Muscle layer of duodenum (tissue), 2 donors: ENCODE results near the gene EXOC4.

ENCODE experiments used
- H3K27ac ChIP-seq: one replicate; pipeline ENCODE4 v1.7.0; 2013; ENCODE audit warnings: mild to moderate bottlenecking, low read length
- H3K27me3 ChIP-seq: one replicate; pipeline ENCODE4 v1.7.0; 2013; ENCODE audit warnings: low read depth, mild to moderate bottlenecking, control low read depth, low read length
- H3K36me3 ChIP-seq, 2 donors: one replicate each; pipeline ENCODE4 v1.7.0; 2013; ENCODE audit warnings: low read length in 2 of 2, control low read depth in 1 of 2, mild to moderate bottlenecking in 1 of 2; ENCODE audit not compliant: insufficient read depth in 2 of 2, control insufficient read depth in 1 of 2
- H3K4me1 ChIP-seq, 2 donors: one replicate each; pipeline ENCODE4 v1.7.0; 2013; ENCODE audit warnings: low read length in 2 of 2, mild to moderate bottlenecking in 2 of 2, control low read depth in 1 of 2, moderate library complexity in 1 of 2; ENCODE audit not compliant: insufficient read depth in 2 of 2, control insufficient read depth in 1 of 2
- H3K4me3 ChIP-seq, 2 donors: one replicate each; pipeline ENCODE4 v1.7.0; 2013; ENCODE audit warnings: low read length in 2 of 2, low read depth in 1 of 2, mild to moderate bottlenecking in 1 of 2
- H3K9me3 ChIP-seq, 2 donors: one replicate each; pipeline ENCODE4 v1.7.0; 2013; ENCODE audit warnings: low read length in 2 of 2, control low read depth in 1 of 2, mild to moderate bottlenecking in 1 of 2; ENCODE audit not compliant: control insufficient read depth in 1 of 2
- donor health status: healthy.

EXOC4 gene

DNA sequence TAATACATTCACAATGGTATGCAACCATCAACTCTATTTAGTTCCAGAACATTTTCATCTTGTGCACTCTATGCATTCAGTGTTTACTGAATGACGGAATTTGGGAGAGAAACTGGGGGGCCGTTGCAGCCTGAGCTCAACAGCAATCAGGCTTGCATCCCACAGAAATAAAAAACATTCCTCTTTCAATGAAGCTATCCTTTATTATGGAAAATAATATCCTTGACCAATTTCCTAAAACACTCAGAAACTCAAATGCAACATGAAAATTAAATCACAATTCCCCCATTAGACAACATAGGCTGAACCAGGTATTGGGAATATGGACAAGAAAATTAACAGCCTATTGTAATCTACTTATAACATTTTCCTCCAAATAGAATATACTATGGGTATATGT lies 6.3 kb upstream of the EXOC4 start:
- no peaks in the 10 kb centered on the region for H3K4me1 ChIP-seq
- no peaks in the 10 kb centered on the region for H3K27me3 ChIP-seq
- no peak overlapping the region for H3K27ac ChIP-seq
- H3K4me3 ChIP-seq, result no peak overlapping the region
- H3K36me3 ChIP-seq, result no peaks in the 10 kb centered on the region
- no peaks in the 10 kb centered on the region for H3K9me3 ChIP-seq

GRCh38 chr7:133248901-133249300 lies 4.0 kb upstream of the EXOC4 start:
- Histone ChIP-seq H3K4me3 (no peak overlapping the region), H3K36me3 (no peaks in the 10 kb centered on the region), H3K27me3 (no peaks in the 10 kb centered on the region), H3K9me3 (no peaks in the 10 kb centered on the region), H3K27ac (no peak overlapping the region), H3K4me1 (peaks cover 1 to 5% of the 10 kb centered on the region in 2 donors)

GRCh38 chr7:133252506-133252857 lies 396 bp upstream of the EXOC4 start:
- no peak overlapping the region for H3K27ac ChIP-seq
- no peaks in the 10 kb centered on the region for H3K36me3 ChIP-seq
- H3K27me3 ChIP-seq, result no peaks in the 10 kb centered on the region
- H3K4me3 ChIP-seq, result peak overlapping the region; percentile 22 to 90
- H3K9me3 ChIP-seq, result no peaks in the 10 kb centered on the region
- peaks cover 5 to 20% of the 10 kb centered on the region in 2 donors for H3K4me1 ChIP-seq

DNA sequence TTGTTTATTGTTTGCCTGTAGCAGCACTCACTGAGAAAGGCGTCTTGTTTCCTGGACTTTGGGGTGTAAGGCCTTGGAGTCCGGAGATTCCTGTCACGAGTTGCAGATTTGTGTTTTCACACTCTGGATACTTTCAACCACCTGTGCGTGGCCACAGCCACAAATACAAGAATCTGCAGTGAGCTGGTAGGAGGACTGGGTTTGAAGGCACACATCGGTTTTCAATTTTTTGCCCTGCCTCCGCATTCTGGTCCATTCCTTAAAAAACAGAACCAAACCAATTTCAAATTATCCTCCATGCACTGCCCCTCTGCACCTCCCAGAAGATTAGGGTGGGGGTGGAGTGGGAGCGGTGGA lies 619 bp downstream of the EXOC4 start:
- H3K27me3 ChIP-seq, result no peaks in the 10 kb centered on the region
- H3K36me3 ChIP-seq, result no peaks in the 10 kb centered on the region
- H3K27ac ChIP-seq, result peak overlapping the region; percentile 87
- H3K4me1 ChIP-seq, result peaks cover 5 to 20% of the 10 kb centered on the region in 2 donors
- peak overlapping the region; percentile 90 to 97 for H3K4me3 ChIP-seq
- no peaks in the 10 kb centered on the region for H3K9me3 ChIP-seq

DNA sequence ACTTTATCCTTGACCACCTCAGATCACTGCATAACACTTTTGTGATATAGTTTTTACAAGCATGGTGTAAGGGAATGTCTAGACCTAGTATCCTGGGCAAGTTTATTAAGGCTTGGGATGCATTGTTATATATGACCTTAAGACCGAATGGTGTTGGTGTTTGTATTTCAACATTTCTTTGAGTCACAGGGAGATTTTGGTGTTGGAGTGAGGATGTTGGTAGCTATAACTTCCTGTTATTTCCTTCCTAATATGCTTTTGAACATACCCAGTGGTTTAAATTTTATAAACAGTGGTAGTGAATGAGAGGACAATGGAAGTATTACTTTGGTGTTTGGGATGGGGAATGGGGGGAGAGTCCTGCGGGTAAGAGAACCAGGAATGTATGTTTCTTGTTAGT lies 2.6 kb downstream of the EXOC4 start:
- no peak overlapping the region for H3K4me3 ChIP-seq
- no peak overlapping the region for H3K27ac ChIP-seq
- H3K9me3 ChIP-seq, result no peaks in the 10 kb centered on the region
- no peaks in the 10 kb centered on the region for H3K36me3 ChIP-seq
- no peaks in the 10 kb centered on the region for H3K27me3 ChIP-seq
- H3K4me1 ChIP-seq, result peaks cover 5 to 20% of the 10 kb centered on the region in 2 donors

DNA sequence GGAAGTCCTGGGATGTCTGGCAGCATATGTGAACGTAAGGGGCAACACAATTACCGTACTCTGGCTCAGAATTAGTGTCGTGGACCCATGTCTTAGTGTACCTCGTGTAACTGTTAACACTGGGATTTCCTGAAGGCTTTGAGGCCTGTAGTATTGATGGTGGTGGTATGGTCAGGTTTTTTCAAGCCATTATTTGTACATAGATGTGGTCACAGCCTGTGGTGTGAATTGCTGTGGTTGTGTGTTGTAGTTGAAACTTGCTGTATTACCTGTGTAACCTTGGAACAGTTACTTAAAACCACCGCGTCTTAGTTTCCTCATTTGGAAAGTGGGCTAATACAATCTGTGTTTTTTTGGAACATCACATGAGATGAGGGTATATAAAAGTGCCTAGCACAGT lies 5.3 kb downstream of the EXOC4 start:
- Histone ChIP-seq H3K4me1 (peaks cover 5 to 20% of the 10 kb centered on the region in 2 donors), H3K27ac (no peak overlapping the region), H3K27me3 (no peaks in the 10 kb centered on the region), H3K9me3 (no peaks in the 10 kb centered on the region), H3K36me3 (no peaks in the 10 kb centered on the region), H3K4me3 (no peak overlapping the region)

DNA sequence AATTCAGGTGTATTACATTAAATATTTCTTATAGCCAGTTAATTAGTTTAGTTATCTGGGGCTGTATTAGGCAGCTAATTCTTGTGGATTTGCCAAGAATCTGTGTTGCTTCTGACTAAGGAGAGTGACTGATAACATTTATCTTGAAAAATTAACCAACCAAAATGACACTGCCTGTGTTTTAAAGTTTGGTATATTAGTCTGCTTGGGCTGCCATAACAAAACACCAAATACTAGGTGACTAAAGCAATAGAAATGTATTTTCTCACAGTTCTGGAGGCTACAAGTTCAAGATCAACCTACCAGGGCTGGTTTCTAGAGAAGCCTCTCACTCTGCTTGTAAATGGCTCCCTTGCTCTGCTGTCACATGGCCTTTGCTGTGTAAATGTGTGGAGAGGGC lies 12.9 kb downstream of the EXOC4 start:
- Histone ChIP-seq H3K27me3 (no peaks in the 10 kb centered on the region), H3K4me3 (no peak overlapping the region), H3K27ac (no peak overlapping the region), H3K9me3 (no peaks in the 10 kb centered on the region), H3K4me1 (no peaks in the 10 kb centered on the region), H3K36me3 (no peaks in the 10 kb centered on the region)

DNA sequence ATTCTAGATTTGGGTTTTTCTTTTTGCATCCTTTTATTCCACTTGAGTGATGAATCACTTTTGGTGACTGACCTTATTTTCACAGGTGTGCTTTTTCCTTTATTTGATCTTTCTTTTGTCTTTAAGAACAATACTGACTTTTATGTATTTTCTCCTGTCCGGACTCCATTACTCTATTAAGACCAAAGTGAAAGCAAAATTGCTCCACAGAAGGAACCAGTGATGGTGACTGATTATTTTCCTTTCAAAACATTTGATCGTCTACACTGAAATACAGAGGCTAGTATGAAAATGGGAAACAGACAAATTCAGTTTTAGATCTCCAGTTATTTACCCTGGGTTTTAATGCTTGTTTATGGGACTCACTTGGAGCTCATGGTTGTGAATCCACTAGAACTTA lies 15.5 kb downstream of the EXOC4 start:
- Histone ChIP-seq H3K36me3 (no peaks in the 10 kb centered on the region), H3K4me3 (peak overlapping the region in 1 of 2 donors; percentile 18), H3K9me3 (no peaks in the 10 kb centered on the region), H3K27me3 (no peaks in the 10 kb centered on the region), H3K27ac (no peak overlapping the region), H3K4me1 (no peaks in the 10 kb centered on the region)

DNA sequence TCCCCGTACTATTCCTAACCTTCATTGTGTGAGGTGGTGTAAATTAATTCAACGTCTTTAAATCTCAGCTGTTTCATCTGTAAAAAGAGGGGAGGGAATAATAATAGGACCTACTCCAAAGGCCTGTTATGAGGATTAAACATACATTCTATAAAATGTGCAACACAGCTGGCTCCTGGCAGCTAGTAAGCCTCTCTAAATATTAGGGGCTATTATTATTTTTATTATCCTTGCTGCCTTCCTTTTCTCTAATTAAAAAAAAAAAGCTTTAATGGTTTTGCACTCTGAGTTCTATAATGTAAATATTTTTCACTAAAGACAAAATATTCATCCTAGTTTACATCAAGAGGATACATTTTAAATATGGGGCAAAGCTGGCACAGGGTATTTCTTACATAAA lies 19.5 kb downstream of the EXOC4 start:
- Histone ChIP-seq H3K27me3 (no peaks in the 10 kb centered on the region), H3K36me3 (peaks cover 4 to 17% of the 10 kb centered on the region in 2 donors), H3K4me1 (no peaks in the 10 kb centered on the region), H3K4me3 (no peak overlapping the region), H3K9me3 (no peaks in the 10 kb centered on the region), H3K27ac (no peak overlapping the region)

GRCh38 chr7:133273227-133273626 lies 20.3 kb downstream of the EXOC4 start:
- no peaks in the 10 kb centered on the region for H3K27me3 ChIP-seq
- H3K4me1 ChIP-seq, result no peaks in the 10 kb centered on the region
- no peak overlapping the region for H3K4me3 ChIP-seq
- peaks cover 5 to 26% of the 10 kb centered on the region in 2 donors for H3K36me3 ChIP-seq
- H3K27ac ChIP-seq, result no peak overlapping the region
- H3K9me3 ChIP-seq, result no peaks in the 10 kb centered on the region

GRCh38 chr7:133274265-133274664 lies 21.4 kb downstream of the EXOC4 start:
- H3K9me3 ChIP-seq, result no peaks in the 10 kb centered on the region
- H3K27me3 ChIP-seq, result no peaks in the 10 kb centered on the region
- peaks cover 9 to 26% of the 10 kb centered on the region in 2 donors for H3K36me3 ChIP-seq
- H3K4me1 ChIP-seq, result no peaks in the 10 kb centered on the region
- no peak overlapping the region for H3K4me3 ChIP-seq
- no peak overlapping the region for H3K27ac ChIP-seq

- H3K4me3 ChIP-seq, result no peak overlapping the region
- H3K27ac ChIP-seq, result no peak overlapping the region
- no peaks in the 10 kb centered on the region for H3K4me1 ChIP-seq
- peaks cover 9 to 26% of the 10 kb centered on the region in 2 donors for H3K36me3 ChIP-seq
- H3K9me3 ChIP-seq, result no peaks in the 10 kb centered on the region
- H3K27me3 ChIP-seq, result no peaks in the 10 kb centered on the region
Measured at GRCh38 chr7:133275008-133275407, 22.1 kb downstream of the EXOC4 start.
